Neural cell (in vitro differentiated cells): ENCODE results near the gene RSU1. TPM values are rescaled to one million over a fixed set of nuclear protein-coding genes. Genes with fewer than 3 reads are reported as not detected.
A peak's percentile ranks its signal among the peaks of the same experiment; 100 is the strongest.

Experiments
- H2AFZ ChIP-seq: fragments of 200-600, 300-800 bp; sonication (generic), shearing (Covaris generic); 2 replicates; pipeline ENCODE4 v1.6.0; 2014; ENCODE audit warnings: low read depth, mild to moderate bottlenecking, antibody characterized with exemption, low read length, moderate library complexity
- H3F3A ChIP-seq: fragments of 200-600 bp; shearing (Covaris generic); 2 replicates; pipeline ENCODE4 v1.6.1; 2016; ENCODE audit warnings: mild to moderate bottlenecking, moderate library complexity, mixed read lengths, antibody characterized with exemption, low read length; ENCODE audit not compliant: insufficient read depth, poor library complexity, severe bottlenecking
- H3K27ac ChIP-seq: fragments of 200-600, 300-800 bp; sonication (generic), shearing (Covaris generic); 2 replicates; pipeline ENCODE4 v1.5.1; 2014; ENCODE audit warnings: mild to moderate bottlenecking, low read length, moderate library complexity
- H3K27me3 ChIP-seq: fragments of 300-800, 200-600 bp; sonication (generic), shearing (Covaris generic); 2 replicates; pipeline ENCODE4 v1.6.0; 2014; ENCODE audit warnings: mild to moderate bottlenecking, low read depth, low read length, moderate library complexity; ENCODE audit not compliant: insufficient read depth
- H3K36me3 ChIP-seq: fragments of 300-800, 200-600 bp; sonication (generic), shearing (Covaris generic); 2 replicates; pipeline ENCODE4 v1.5.1; 2014; ENCODE audit warnings: mild to moderate bottlenecking, antibody characterized with exemption, low read length, moderate library complexity; ENCODE audit not compliant: insufficient read depth
- H3K4me2 ChIP-seq: fragments of 300-800, 200-600 bp; sonication (generic), shearing (Covaris generic); 2 replicates; pipeline ENCODE4 v1.6.0; 2014; ENCODE audit warnings: mild to moderate bottlenecking, low read length
- H3K4me3 ChIP-seq: fragments of 300-800, 200-600 bp; sonication (generic), shearing (Covaris generic); 2 replicates; pipeline ENCODE4 v1.5.1; 2014; ENCODE audit warnings: mild to moderate bottlenecking, low read length, moderate library complexity
- H3K79me2 ChIP-seq: fragments of 200-600 bp; shearing (Covaris generic); replicated peaks from 2 replicates; pipeline ENCODE4 v1.6.0; 2014; ENCODE audit warnings: mild to moderate bottlenecking, low read length, moderate library complexity; ENCODE audit not compliant: insufficient read depth
- H3K9ac ChIP-seq: fragments of 300-800, 200-600 bp; sonication (generic), shearing (Covaris generic); 2 replicates; pipeline ENCODE4 v1.6.1; 2016; ENCODE audit warnings: mild to moderate bottlenecking, low read length, mixed read lengths
- H3K9me2 ChIP-seq: fragments of 200-600 bp; shearing (Covaris generic); 2 replicates; pipeline ENCODE4 v1.6.1; 2016; ENCODE audit warnings: mild to moderate bottlenecking, low read length, mixed read lengths; ENCODE audit not compliant: insufficient read depth
- H3K9me3 ChIP-seq: fragments of 200-600, 300-800 bp; sonication (generic), shearing (Covaris generic); 2 replicates; pipeline ENCODE4 v1.6.1; 2016; ENCODE audit warnings: mild to moderate bottlenecking, mixed run types, low read length, moderate library complexity, mixed read lengths
- H4K20me1 ChIP-seq: fragments of 200-600 bp; shearing (Covaris generic); 2 replicates; pipeline ENCODE4 v1.6.1; 2016; ENCODE audit warnings: mild to moderate bottlenecking, mixed run types; ENCODE audit not compliant: insufficient read depth
- CTCF ChIP-seq: fragments of 450-650 bp; IDR thresholded peaks from 2 replicates; pipeline ENCODE4 v1.5.1; 2014; ENCODE audit warnings: antibody characterized with exemption, mild to moderate bottlenecking, moderate library complexity; ENCODE audit not compliant: poor library complexity, severe bottlenecking
- EP300 ChIP-seq: fragments of 450-650 bp; conservative IDR thresholded peaks from 2 replicates; pipeline ENCODE4 v1.6.1; 2014; ENCODE audit warnings: antibody characterized with exemption, mild to moderate bottlenecking, moderate library complexity; ENCODE audit not compliant: poor library complexity, severe bottlenecking
- EZH2 ChIP-seq: fragments of 200-600, 300-800 bp; shearing (Covaris generic), sonication (generic); IDR thresholded peaks from 2 replicates; pipeline ENCODE4 v1.6.1; 2014; ENCODE audit warnings: antibody characterized with exemption, low read length, borderline replicate concordance, mild to moderate bottlenecking; ENCODE audit not compliant: insufficient read depth, poor library complexity, severe bottlenecking
- MXI1 ChIP-seq: fragments of 450-650 bp; conservative IDR thresholded peaks from 2 replicates; pipeline ENCODE4 v1.6.1; 2014; ENCODE audit warnings: antibody characterized with exemption, mild to moderate bottlenecking; ENCODE audit not compliant: poor library complexity, severe bottlenecking
- POLR2AphosphoS5 ChIP-seq: IDR thresholded peaks from 2 replicates; pipeline ENCODE4 v1.6.1; 2012
- RAD21 ChIP-seq: fragments of 450-650 bp; conservative IDR thresholded peaks from 2 replicates; pipeline ENCODE4 v1.6.1; 2014; ENCODE audit warnings: antibody characterized with exemption, mild to moderate bottlenecking, moderate library complexity
- SMC3 ChIP-seq: fragments of 450-650 bp; conservative IDR thresholded peaks from 2 replicates; pipeline ENCODE4 v1.6.1; 2014; ENCODE audit warnings: antibody characterized with exemption, mild to moderate bottlenecking, moderate library complexity; ENCODE audit not compliant: poor library complexity
- TAF1 ChIP-seq: IDR thresholded peaks from 2 replicates; pipeline ENCODE4 v1.6.1; 2012; ENCODE audit warnings: low read depth
- polyA plus RNA-seq: library from polyadenylated mRNA; depleted of rRNA; stranded (reverse); fragments of >200 nt; gene quantifications from 2 replicates; pipeline ENCODE4 v1.2.3, GENCODE V29; 2014
- TF ChIP-seq, protein P1 (sequence below): IDR thresholded peaks from 2 replicates; pipeline ENCODE4 v1.6.1; 2012; ENCODE audit warnings: borderline replicate concordance

Gene RSU1
- polyA plus RNA-seq, 1 donor from 2014 or later, result 18.7 TPM

GRCh38 chr10:16843252-16843870, 26.1 kb upstream of the RSU1 start:
- H2AFZ ChIP-seq, result no peak overlapping the region
- H3K9me2 ChIP-seq, result no peaks in the 10 kb centered on the region
- H3K9me3 ChIP-seq, result no peaks in the 10 kb centered on the region
- no peaks in the 10 kb centered on the region for H4K20me1 ChIP-seq
- no peaks in the 10 kb centered on the region for H3F3A ChIP-seq
- H3K27ac ChIP-seq, result no peak overlapping the region
- no peaks in the 10 kb centered on the region for H3K79me2 ChIP-seq
- H3K27me3 ChIP-seq, result no peaks in the 10 kb centered on the region
- TF ChIP-seq EP300 (no peak), CTCF (peak; percentile 77), SMC3 (peak; percentile 84), RAD21 (peak; percentile 79)
- H3K4me2 ChIP-seq, result no peak overlapping the region
- H3K9ac ChIP-seq, result no peak overlapping the region
- no peaks in the 10 kb centered on the region for H3K36me3 ChIP-seq
- no peak overlapping the region for H3K4me3 ChIP-seq

DNA sequence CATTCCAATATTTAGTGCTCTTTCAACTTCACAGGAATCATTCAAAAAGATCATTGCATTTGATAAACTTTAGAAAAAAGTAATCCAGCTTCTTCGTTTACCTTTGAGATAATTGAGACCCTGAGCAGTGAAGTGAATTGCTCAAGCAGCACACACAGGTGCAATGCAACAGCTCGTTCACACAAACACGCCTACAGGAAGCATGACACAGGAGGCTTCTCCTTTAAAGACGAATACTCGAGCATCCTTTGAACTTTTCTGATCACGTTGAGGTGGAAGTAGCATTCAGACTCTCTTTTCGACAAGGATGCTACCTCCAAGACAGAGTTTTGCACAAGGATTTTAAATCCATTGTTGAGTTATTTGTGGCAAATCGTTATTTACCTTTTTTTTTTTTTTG, 18.0 kb upstream of the RSU1 start:
- H3K9ac ChIP-seq, result no peak overlapping the region
- H4K20me1 ChIP-seq, result no peaks in the 10 kb centered on the region
- H3K36me3 ChIP-seq, result no peaks in the 10 kb centered on the region
- no peaks in the 10 kb centered on the region for H3K9me2 ChIP-seq
- TF ChIP-seq MXI1, result no peak
- TF ChIP-seq CTCF, result no peak
- TF ChIP-seq SMC3, result no peak
- TF ChIP-seq, protein P1, sequence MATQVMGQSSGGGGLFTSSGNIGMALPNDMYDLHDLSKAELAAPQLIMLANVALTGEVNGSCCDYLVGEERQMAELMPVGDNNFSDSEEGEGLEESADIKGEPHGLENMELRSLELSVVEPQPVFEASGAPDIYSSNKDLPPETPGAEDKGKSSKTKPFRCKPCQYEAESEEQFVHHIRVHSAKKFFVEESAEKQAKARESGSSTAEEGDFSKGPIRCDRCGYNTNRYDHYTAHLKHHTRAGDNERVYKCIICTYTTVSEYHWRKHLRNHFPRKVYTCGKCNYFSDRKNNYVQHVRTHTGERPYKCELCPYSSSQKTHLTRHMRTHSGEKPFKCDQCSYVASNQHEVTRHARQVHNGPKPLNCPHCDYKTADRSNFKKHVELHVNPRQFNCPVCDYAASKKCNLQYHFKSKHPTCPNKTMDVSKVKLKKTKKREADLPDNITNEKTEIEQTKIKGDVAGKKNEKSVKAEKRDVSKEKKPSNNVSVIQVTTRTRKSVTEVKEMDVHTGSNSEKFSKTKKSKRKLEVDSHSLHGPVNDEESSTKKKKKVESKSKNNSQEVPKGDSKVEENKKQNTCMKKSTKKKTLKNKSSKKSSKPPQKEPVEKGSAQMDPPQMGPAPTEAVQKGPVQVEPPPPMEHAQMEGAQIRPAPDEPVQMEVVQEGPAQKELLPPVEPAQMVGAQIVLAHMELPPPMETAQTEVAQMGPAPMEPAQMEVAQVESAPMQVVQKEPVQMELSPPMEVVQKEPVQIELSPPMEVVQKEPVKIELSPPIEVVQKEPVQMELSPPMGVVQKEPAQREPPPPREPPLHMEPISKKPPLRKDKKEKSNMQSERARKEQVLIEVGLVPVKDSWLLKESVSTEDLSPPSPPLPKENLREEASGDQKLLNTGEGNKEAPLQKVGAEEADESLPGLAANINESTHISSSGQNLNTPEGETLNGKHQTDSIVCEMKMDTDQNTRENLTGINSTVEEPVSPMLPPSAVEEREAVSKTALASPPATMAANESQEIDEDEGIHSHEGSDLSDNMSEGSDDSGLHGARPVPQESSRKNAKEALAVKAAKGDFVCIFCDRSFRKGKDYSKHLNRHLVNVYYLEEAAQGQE, result no peak
- no peak for TF ChIP-seq EZH2
- TF ChIP-seq POLR2AphosphoS5, result no peak
- no peak for TF ChIP-seq RAD21
- no peak for TF ChIP-seq EP300
- TF ChIP-seq TAF1, result no peak
- no peaks in the 10 kb centered on the region for H3K27me3 ChIP-seq
- no peaks in the 10 kb centered on the region for H3K9me3 ChIP-seq
- no peak overlapping the region for H3K27ac ChIP-seq
- H3K79me2 ChIP-seq, result no peaks in the 10 kb centered on the region
- no peak overlapping the region for H2AFZ ChIP-seq
- no peak overlapping the region for H3K4me3 ChIP-seq
- H3K4me2 ChIP-seq, result no peak overlapping the region
- no peaks in the 10 kb centered on the region for H3F3A ChIP-seq
